Activated T-cell treated with anti-CD3 and anti-CD28 coated beads, Interleukin-2, amount 50 U/mL, for 1 hour (primary cell): ENCODE data around the gene CAMK1D.
"Not testable (repeated sequence)": the region's sequence is repeated elsewhere in the genome, so short reads cannot be mapped to it uniquely, and the experiment has no call there.

ENCODE experiments used
- DNase-seq: peaks from one replicate; pipeline ENCODE4 v3.0.0-alpha.2; 2020

Gene CAMK1D

DNA sequence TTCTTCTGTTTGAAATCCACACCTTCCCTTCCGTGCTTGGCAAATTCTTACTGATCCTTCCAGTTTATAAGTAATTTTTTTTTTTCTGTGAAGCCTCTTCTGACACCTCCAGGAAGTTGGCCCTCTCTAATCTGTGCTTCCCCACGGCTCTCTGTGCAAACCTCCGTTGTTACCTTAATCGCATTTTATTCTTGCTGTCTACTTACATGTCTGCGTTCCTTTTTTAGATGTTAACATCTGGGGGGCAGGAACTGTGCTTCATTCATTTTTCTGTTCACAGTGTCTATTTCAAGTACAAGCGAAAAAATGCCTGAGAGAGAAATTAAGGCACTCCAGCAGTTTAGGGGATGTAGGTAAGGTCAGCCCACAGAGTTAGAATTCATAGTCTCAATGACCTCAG, 8.4 kb upstream of the CAMK1D start:
- DNase-seq = no peak

DNA sequence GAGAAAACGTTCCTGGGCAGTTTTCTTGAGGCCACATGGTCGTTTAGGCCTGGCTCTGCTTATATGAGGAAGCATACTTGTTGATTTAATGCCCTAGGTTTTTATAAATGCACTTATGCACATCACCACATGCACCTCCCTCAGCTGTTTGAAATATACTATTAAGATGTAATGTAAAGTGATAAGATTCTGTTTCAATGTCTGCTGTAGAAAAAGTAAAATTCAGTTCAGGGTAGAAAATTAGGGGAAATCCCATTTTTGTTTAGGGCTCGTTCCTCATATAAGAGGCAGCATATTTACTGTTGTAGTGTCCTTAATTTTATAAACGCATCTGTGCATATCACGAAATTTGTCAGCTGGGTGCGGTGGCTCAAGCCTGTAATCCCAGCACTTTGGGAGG, 7.8 kb upstream of the CAMK1D start:
- no peak for DNase-seq

DNA sequence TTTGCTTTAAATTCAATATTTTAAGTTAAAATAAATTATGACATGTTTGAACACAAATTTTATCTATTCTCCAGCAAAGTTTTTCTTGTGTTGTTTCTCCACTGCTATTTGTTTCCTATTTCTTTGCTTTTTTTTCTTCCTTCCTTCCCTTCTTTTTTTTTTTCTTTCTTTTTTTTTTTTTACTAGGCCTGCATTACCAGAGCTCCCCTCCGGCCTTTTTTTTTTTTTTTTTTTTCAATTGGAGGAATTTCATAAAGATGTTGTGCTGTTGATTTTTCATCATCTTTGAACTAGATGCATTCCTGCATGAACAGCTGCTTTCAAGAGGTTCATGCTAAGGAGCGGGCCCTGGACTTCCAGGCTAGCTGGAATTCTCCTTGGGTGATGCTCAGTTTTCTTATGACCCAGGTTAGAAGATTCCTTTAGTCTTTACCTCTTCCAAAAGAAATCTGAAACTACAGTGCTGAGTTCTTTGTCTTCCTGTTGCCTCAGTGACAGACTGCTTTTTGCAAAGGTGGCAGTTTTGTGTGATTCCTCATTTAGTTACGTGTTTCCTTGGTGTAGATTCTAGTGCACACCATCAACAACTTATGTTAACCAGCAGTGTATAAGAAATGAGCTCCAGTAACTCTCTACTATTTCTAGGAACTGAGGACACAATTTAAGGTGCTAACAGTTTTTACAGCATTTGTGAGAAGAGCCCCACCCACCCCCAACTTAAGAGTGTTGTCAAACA, 4.8 kb upstream of the CAMK1D start:
- DNase-seq = no peak

DNA sequence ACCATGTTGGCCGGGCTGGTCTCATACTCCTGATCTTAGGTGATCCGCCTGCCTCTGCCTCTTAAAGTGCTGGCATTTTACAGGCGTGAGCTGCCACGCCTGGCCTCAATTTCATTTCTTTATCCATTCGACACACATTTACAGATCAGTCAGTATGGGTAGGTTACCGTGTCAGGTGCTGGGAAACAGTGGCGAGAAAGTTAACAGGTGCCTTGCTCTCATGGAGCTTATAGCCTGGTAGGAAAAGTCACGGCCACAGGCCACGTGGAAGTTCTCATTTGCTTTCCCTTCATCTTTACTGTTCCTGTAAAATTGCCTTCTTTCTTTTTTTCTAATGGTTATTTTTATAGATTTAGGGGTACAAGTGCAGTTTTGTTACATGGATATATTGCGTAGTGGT, 2.6 kb upstream of the CAMK1D start:
- no peak for DNase-seq

DNA sequence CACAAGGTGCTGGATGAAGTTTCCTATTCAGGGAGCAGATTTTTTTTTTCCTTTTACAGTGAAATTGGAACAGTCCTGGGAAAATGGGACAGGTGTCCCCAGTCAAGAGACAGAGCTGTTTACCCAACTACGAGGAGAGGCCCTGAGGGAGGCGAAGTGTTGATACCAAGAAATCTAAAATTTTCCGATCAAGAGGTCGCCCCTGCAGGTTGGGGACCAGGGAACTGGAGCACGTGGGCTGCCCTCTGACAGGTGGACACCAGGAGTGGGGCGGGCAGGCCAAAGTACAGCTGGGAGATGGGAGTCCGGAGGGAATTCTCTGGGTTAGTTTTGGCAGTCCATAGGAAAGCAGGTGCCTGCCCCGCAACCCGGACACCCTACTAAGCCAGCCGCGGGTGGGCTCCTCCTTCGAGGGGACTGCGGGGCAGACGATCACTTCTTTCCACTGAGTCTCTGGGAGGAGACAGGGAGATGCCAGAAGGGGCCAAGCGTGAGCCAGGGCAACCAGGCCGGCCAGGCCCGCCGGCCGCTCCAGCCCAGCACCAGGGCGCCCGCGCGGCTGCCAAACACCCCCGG, 965 bp upstream of the CAMK1D start:
- DNase-seq = no peak

DNA sequence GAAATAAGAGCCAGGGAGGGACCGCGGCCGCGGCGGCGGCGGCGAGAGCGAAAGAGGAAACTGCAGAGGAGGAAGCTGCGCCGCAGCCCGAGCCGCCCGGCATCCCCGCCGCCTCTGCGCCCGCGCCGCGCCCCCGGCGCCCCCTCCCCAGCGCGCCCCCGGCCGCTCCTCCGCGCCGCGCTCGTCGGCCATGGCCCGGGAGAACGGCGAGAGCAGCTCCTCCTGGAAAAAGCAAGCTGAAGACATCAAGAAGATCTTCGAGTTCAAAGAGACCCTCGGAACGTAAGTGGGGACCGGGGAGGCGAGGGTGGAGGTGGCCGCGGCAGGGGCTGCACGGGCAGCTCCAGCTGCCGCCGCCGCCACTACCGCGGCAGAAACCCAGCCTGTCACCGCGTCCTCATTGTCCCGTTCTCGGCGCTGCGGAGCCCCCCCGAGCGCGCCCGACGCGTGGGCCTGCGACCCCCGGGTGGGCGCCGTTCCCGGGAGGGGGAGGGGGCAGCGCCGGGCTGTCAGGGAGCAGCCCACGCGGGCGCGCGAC, 351 bp downstream of the CAMK1D start:
- no peak for DNase-seq

DNA sequence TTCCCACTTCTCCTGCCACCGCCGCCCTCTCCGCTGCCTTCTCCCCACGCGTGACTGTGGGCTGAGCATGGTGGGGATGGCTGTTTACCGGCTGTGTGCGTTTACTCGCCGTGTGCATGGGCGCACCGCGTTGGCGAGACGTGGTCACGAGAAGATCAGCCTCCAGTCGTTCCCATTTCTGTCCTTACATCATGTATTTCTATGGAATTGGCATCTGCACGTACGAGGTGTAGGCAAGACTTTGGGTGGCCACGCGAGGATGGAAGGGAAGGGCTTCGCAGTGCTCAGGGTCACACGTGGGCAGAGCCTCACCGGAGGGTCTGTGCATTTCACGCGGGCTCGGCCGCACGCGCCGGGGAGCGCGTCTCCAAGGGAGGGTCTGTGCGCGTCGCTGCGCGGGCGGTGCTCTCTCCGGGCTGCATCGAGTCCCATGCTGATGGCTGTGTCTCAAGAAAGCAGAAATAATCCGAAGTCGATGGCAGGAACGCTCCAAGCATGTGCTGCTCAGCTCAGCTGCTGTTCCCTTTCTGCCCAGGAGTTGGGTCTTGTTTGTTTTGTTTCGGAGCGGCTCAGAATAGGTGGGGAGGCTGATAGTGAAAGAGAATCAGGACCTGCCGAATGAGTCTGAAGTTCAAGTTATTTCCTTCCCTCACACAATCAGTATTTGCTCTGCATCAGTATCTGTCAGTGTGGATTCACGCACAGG, 973 bp downstream of the CAMK1D start:
- peak; percentile 58 for DNase-seq

DNA sequence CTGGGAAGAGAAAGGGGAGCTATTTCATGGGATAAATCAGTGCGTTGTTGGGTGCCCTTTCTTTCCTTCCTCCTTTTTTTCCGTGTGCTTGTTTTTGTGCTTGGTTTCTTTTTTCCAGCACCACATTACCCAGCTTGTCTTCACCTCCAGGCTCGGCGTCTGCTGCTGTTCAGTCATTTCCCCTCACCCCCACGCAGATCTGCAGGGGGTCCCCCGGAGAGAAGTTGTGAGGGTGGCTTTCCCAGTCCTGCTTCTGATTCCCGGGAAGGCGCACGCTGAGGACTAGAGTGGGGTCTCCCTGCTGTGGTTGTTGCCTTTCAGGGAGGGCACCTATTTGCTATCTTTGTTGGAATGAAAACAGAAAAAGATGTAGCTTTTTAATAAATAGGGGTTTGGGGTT, 1.6 kb downstream of the CAMK1D start:
- no peak for DNase-seq

DNA sequence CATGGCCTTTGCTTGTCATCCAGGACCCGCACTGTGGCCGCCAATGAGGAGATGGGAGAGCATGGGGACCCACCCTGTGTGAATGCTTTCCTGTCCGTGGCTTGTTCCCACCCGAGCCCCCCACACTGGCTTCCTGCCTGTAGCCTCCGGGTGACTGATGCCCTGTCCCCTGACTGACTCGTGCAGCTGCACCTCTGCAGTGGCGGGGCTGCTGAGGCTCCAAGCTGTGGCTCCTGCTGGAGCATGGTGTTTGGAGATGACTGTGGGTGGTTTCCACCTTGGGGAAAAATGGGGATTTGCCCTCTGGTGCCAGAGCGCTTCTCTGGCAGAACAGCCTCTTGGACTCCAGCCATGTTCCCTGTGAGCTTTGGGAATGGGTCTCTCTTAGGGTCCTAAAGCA, 2.1 kb downstream of the CAMK1D start:
- DNase-seq = peak; percentile 23

DNA sequence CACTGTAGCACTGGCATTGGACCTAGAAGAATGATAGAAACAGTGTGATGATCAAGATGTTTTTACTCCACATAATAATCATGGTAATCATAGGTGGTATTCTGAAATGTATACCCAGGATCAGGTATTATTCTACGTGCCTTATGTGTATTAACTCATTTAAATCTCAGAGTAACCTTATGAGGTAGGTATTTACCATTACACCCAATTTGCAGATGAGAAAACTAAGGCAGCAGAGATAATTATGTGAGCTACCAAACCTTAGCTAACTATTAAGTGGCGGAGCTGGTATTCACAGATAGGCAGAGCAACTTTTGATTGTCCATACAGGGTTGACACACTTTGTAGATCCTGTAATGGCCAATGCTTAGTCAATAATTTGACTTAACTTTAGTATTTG, 2.5 kb downstream of the CAMK1D start:
- no peak for DNase-seq

DNA sequence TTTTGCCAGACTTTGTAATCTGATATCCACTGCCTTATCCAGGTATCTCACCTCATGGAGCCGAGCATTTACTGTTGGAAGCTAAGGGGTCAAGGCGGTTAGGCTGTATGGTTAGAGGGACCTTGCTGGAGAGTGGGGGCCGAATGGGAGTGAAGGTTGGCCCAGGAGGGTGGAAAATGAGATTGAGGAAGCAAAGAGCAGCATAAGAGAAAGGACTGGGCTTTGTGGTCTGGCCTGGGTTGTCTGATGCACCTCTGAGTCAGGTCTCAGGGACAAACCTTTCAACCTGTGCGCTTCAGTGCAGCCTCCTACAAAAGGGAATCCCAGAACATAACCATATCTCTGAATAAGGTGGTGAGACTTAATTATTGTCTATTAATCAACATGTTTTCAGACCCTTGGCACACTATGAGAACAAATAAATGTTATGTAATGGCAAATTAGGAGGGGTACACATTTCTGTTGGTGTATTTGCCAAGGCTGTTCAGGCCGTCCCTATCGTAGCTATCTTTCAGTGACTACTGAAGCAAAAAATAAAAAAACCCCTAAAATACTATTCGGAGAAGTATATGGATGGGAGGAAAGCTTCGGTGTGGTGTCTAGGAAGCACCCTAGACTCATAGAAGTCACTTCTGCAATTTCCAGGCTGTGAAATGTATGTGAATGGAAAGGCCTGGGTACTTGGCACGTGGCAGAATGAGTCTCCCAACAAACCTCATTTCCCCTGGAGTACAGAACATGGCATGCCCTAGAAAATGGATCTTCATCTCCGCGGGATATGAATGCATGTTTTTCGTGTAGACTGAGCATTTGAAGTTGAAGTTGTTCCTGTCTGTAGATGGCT, 4.3 kb downstream of the CAMK1D start:
- no peak for DNase-seq

DNA sequence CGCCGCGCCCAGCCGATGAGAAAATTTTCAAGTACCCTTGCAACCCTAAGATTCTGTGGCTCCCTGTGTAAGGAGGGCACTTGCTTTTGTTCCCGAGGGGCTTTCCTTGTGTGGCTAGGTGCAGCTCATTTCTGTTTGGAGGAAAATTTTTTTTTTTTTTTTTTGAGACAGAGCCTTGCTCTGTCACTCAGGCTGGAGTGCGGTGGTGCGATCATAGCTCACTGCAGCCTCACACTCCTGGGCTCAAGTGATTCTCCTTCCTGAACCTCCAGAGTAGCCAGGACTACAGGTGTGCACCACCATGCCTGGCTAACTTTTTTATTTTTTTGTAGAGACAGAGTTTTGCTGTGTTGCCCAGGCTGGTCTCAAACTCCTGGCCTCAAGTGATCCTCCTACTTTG, 5.3 kb downstream of the CAMK1D start:
- not testable (repeated sequence) for DNase-seq

DNA sequence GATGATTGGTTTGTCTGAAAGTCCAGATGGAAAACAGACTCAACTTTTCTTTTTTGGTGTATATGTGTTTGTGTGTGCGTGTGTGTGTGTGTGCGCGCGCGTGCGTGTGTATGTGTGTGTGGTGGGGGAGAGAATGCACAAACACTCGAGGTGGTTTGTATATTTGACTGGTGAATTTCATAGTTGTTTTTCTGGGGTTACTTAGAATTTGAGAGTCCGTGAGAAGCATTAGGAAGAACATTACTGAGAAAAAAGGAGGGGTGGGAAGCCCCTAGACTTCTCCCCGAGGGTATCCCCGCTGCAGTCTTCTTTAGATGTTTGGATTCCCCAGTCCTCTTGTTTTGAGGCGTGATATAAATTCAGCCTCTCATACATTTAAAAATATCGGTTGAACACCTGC, 6.0 kb downstream of the CAMK1D start:
- DNase-seq = no peak

DNA sequence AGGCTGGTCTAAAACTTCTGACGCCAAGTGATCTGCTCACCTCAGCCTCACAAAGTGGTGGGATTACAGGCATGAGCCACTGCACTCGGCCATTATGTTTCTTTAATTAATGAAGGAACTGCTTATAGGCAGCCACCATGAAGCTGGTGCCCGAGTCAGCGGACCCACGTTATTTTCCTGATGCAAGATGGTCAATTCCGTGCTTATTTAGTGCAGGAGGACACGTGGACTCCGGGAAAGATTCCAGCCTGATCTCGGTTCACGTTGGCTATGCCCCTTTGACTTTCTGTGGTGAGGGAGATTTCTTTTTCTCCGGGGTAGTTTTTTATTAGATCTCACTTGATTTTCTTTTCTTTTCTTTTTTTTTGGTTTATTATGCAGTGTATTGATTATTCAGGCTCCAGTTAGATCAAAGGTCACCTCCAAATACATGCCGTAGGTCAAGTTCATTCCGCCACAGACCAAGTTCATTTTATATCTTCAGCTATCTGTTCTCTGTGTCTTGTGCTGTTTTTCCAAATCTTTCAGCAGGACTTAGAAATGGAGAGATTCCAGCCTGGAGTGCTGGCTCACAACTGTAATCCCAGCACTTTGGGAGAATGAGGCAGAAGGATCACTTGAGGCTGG, 8.3 kb downstream of the CAMK1D start:
- DNase-seq = no peak

DNA sequence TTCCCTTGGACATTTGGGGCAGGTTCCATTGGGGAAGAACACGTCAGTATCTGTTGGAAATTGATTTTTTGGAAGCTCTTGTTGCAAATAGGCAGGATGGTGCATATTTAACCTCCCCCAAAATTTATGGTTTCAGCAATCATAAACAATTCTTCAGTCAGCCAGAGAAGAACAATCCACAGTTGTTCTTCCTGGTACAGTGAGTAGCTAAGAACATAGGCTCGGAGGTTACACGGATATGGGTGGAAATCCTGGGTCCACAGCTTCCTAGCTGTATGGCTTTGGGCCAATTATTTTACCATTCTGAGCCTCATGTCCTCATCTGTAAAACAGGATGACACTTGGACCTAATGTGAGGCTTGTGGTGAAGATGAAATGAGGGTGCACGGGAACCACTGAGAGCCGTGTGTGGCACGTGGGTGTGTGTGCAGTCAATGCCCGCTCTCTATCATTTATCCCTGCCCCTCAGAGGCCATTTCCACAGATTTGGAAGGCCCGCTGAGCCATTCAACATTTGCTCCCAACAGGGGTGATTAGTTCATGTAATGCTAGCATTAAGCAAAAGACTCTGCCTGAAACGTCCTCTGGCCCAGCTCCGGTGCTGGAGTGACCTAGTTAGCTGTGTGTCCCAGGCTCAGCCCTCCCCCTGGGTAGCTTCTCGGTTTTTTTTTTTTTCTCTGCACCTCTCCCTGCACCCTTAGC, 9.7 kb downstream of the CAMK1D start:
- DNase-seq = no peak

DNA sequence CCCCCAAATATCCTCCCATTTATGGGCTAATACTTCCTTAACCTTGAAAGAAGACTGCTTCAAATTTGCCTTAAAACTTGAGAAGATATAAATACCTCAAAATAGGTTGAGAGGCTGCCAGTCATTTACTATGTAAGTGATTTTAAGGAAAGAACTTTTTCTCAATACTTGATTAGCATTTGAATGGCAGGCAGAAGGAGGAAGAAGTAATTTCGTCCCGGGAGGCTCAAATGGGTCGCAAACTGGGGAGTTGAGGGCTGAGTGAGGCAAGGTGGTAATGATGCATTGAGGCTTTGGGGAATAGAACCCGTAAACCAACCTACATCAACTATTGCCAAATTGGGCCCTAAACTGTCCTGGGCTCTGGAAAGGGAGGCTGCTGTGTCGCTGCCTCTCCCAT, 11.1 kb downstream of the CAMK1D start:
- DNase-seq = no peak

DNA sequence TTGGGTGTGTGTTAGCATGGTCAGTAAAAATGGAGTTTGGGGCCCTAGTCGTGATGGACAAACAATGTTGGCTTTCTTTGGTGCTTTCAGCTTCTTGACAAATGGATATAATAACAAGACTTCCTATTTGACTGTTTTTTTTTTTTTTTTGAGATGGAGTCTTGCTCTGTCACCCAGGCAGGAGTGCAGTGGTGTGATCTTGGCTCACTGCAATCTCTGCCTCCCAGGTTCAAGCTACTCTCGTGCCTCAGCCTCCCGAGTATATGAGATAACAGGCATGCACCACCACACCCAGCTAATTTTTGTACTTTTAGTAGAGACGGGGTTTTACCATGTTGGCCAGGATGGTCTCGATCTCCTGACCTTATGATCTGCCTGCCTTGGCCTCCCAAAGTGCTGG, 11.8 kb downstream of the CAMK1D start:
- not testable (repeated sequence) for DNase-seq

DNA sequence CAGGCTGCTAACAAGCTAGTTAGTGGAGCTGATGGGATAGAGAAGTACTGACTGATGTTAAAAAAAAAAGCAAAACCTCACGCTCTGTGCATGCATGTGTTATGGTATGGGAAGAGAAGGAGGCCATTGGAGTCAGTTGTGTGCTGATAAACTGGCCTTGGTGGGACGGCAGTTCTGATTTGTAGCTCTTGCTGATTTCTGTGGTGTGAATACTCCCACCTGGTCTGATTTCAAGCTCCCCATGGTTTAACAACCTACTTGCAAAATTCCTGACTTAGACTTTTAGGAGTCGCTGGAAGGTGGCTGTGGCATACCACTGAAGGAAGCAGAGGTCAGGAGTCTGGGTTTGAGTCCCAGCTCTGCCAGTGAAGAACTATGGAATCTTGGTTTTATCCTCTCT, 15.2 kb downstream of the CAMK1D start:
- no peak for DNase-seq

DNA sequence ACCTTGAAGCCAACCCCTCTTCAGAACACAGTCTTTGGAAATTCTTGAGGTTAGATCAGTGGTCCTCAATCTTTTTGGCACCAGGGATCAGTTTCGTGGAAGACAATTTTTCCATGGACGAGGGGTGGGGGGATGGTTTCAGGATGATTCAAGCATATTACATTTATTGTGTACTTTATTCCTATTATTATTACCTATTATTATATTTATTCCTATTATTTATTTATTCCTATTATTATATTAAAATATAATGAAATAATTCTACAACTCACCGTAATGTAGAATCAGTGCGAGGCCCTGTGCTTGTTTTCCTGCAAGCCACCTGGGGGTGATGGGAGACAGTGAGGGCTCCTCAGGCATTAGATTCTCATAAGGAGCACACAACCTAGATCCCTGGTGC, 17.9 kb downstream of the CAMK1D start:
- DNase-seq = no peak

DNA sequence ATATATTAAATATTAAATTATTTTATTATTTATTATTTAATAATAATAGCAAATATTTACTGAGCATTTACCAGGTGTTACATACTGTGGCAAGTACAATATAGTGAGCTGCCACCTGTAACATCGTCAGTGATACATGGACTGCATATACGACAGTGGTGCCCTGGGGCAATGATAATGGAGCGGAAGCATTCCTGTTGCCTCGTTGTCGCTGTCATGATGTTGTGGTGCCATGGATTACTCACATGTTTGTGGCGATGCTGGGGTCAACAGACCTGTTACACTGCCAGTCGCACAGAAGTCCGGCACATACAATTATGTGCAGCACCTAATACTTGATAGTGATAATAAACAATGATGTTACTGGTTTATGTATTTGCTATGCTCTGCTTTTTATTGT, 20.6 kb downstream of the CAMK1D start:
- DNase-seq = no peak

DNA sequence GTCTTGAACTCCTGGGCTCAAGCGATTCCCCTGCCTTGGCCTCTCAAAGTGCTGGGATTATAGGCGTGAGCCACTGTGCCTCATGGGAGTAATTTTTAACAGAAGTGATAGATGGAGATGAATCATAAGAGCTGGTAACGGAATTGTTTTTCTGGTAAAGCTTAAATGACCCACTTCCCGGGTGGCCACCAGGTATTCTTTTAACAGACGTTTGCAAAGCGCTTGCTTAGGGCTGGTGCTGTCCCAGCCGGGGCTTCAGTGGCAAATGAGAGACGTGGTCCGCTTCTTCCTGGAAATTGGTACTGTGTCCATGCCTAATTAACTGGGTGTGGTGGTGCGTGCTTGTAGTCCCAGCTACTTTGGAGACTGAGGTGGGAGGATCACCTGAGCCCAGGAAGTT, 23.5 kb downstream of the CAMK1D start:
- no peak for DNase-seq

DNA sequence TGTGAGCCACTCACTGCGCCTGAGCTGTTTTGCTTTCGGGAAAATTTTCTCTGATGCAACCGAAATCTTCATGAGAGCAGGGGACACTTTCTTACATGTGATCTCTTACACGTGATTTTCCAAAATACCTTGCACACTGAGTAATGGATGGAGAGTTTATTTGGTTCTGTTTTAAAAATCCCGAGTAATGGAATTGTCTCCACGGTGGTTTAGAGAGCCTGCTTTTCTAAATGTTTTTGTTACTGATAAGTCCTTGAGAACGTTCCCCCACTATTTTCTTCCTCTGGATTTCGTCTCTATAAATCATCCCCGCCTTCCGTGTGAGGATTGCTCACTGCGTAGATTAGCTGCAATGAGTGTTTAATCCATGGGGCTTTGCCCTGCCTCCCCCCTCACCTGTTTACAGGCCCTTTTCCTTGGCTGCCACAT, 25.7 kb downstream of the CAMK1D start:
- DNase-seq = no peak
